Esophagus muscularis mucosa (tissue), 3 donors: ENCODE measurements around the gene ZC2HC1B.

Experiments
- POLR2AphosphoS5 ChIP-seq, 2 donors: sonication (generic); formaldehyde crosslinking; IDR thresholded peaks; one replicate each; pipeline ENCODE4 v1.6.1; 2017; ENCODE audit warnings: antibody characterized with exemption in 2 of 2
- TF ChIP-seq, protein P1 (sequence below), 3 experiments: fragments of 200-600 bp in 2 of 3; fragments of 450-650 bp in 1 of 3; sonication (generic) in 2 of 3; IDR thresholded peaks; one replicate each; pipeline ENCODE4 v1.5.1; 2017 to 2019; ENCODE audit warnings: antibody characterized with exemption in 3 of 3, mild to moderate bottlenecking in 2 of 3, moderate library complexity in 1 of 3

DNA sequence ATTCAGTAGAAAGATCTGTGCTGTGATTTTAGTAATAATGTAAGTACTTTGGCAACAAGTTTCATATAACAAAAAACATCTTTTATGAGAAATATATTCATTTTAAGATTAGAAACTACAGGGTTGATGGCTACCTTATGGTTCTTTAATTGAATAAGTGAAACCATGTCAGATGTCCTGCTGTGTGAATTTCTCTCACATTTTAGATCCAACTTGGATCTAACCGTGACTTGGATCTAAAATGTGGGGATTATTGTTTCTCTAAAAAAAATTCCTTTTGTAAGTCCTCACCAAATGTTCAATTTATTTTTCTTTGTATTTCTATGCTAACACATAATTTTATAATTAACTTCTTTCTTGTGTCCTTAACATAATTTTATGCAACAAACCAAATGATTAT, 30.4 kb downstream of the ZC2HC1B start:
- TF ChIP-seq, protein P1, sequence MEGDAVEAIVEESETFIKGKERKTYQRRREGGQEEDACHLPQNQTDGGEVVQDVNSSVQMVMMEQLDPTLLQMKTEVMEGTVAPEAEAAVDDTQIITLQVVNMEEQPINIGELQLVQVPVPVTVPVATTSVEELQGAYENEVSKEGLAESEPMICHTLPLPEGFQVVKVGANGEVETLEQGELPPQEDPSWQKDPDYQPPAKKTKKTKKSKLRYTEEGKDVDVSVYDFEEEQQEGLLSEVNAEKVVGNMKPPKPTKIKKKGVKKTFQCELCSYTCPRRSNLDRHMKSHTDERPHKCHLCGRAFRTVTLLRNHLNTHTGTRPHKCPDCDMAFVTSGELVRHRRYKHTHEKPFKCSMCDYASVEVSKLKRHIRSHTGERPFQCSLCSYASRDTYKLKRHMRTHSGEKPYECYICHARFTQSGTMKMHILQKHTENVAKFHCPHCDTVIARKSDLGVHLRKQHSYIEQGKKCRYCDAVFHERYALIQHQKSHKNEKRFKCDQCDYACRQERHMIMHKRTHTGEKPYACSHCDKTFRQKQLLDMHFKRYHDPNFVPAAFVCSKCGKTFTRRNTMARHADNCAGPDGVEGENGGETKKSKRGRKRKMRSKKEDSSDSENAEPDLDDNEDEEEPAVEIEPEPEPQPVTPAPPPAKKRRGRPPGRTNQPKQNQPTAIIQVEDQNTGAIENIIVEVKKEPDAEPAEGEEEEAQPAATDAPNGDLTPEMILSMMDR (IDR thresholded peaks at IDR 0.05) = no peak
- TF ChIP-seq POLR2AphosphoS5 (IDR thresholded peaks at IDR 0.05) = no peak
